Mesodermal cell (in vitro differentiated cells): ENCODE results near the gene SNX32.

ENCODE experiments used
- H3K27ac ChIP-seq: 2 replicates; pipeline ENCODE4 v1.7.0; 2013; ENCODE audit warnings: mild to moderate bottlenecking, low read depth, low read length, moderate library complexity; ENCODE audit not compliant: severe bottlenecking
- H3K36me3 ChIP-seq: 2 replicates; pipeline ENCODE4 v1.7.1; 2013; ENCODE audit warnings: mild to moderate bottlenecking, low read length, moderate library complexity; ENCODE audit not compliant: control insufficient read depth, insufficient read depth
- H3K4me1 ChIP-seq: one replicate; pipeline ENCODE4 v1.7.1; 2013; ENCODE audit warnings: mild to moderate bottlenecking, low read length; ENCODE audit not compliant: insufficient read depth, control insufficient read depth, poor library complexity, severe bottlenecking
- H3K4me3 ChIP-seq: 2 replicates; pipeline ENCODE4 v1.7.0; 2013; ENCODE audit warnings: low read length, control low read depth, mild to moderate bottlenecking; ENCODE audit not compliant: insufficient read depth, poor library complexity, severe bottlenecking; ENCODE audit errors: extremely low read depth
- H3K9me3 ChIP-seq: 2 replicates; pipeline ENCODE4 v1.7.1; 2013; ENCODE audit warnings: mild to moderate bottlenecking, low read length, moderate library complexity; ENCODE audit not compliant: control insufficient read depth
- WGBS, 2 experiments: methylation state at CpG; one replicate each; pipeline ENCODE4 v1.1.5; 2013; ENCODE audit warnings: missing lambda C conversion rate in 2 of 2; ENCODE audit not compliant: insufficient coverage in 2 of 2; 5-methylcytosine and 5-hydroxymethylcytosine counted together

The SNX32 gene

DNA sequence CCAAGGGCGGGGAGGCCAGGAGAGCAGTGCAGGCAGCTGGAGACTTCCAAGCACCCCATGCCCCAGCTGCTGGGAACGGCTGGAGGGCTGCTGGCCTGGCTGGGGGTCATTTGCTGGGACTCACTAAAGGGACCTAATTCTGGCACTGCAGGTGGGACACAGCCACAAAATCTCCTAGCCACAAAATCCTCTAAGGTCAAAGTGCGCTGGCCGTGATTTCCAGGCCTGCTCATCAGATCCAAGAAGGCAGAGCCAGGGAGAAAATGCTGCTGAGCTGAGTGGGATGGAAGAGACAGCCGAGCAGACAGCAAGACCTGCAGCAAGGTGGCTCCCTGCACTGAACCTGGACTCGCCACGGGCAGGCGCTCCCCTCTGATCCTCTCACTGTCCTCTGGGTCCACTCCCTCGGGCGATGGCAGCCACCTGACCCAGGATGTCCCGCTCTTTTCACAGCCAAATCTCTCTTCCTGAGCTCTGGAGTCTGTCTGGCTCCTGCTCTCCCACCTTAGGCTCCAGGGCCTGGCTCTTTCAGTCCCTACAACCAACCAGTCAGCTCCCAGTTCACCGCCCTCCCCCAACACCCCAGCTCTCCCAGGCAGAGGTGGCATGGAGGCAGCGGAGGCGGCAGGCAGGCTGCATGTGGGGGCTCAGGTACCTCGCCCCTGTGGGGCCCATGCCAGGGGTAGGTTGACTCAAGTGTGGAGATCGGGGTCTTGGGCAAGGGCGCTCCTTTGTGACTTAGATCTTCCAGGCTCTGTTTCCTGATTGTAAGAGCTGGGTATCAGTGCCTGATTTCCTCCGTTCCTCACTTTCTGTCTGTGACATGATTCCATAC is 32.4 kb upstream of the SNX32 start:
- H3K4me3 ChIP-seq: no peak overlapping the region
- no peaks in the 10 kb centered on the region for H3K9me3 ChIP-seq
- no peak overlapping the region for H3K27ac ChIP-seq
- no peaks in the 10 kb centered on the region for H3K36me3 ChIP-seq
- WGBS, 2 experiments: 79 to 81% methylated on average over 10 to 16 of the region's 18 CpGs
- H3K4me1 ChIP-seq: peaks cover 5% of the 10 kb centered on the region

DNA sequence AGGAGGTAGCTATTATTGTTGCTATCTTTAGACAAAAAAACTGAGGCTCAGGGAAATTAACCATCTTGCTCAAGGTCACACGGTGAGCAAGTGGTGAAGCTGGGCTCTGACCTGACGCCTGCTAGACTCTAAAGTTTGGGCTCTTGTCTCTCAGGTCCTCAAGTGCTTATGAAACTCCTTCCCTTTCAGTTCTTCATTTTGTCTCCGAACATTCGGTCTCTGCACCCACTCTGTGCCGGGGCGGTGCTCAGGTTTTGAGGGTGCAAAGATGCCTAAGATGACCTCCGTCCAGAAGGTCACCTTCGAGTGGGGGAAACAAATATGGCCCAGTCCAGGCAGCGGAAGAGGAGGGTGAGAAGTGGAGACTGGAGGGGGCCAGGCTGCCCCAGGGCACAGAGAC is 30.9 kb upstream of the SNX32 start:
- Histone ChIP-seq H3K4me3 (no peak overlapping the region), H3K4me1 (no peaks in the 10 kb centered on the region), H3K36me3 (no peaks in the 10 kb centered on the region), H3K9me3 (no peaks in the 10 kb centered on the region), H3K27ac (no peak overlapping the region)
- WGBS, 2 experiments: 71 to 83% methylated on average over 3 to 8 of the region's 9 CpGs

DNA sequence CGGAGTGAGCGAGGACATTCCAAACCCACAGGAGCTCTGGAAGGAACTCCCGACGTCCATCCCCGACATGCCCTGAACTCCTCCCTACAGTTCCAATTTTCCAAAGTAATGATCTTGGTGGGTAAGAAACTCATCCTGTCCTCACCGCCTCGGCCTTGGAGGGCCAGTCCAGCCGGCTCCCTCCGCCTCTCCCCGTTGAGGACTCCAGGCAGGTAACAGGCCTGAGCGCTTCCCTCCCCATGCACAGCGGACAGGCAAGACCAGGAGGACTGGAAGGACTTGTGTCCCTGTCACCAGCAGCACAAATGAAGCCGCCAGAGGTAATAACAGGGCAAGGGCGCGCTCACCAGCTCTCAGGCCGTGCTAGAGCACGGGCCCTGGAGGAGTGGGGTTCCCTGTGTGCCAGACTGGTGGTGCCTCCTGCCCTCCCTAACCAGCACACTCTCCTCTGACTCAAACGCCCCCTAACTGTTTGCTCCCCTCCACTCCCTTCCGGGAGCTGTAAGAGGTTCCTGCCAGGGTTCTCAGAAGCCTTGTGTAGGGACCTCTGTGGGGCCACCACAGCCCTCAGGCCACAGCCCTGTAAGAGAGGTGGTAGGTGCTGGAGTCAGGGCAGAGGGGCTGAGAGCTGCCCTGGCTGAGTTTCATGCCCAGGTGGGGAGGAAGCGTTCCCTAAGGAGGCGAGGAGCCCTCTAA is 29.8 kb upstream of the SNX32 start:
- H3K36me3 ChIP-seq: no peaks in the 10 kb centered on the region
- H3K9me3 ChIP-seq: no peaks in the 10 kb centered on the region
- 77 to 83% methylated on average over 13 of the region's 21 CpGs for WGBS, 2 experiments
- no peak overlapping the region for H3K27ac ChIP-seq
- H3K4me1 ChIP-seq: no peaks in the 10 kb centered on the region
- H3K4me3 ChIP-seq: no peak overlapping the region

DNA sequence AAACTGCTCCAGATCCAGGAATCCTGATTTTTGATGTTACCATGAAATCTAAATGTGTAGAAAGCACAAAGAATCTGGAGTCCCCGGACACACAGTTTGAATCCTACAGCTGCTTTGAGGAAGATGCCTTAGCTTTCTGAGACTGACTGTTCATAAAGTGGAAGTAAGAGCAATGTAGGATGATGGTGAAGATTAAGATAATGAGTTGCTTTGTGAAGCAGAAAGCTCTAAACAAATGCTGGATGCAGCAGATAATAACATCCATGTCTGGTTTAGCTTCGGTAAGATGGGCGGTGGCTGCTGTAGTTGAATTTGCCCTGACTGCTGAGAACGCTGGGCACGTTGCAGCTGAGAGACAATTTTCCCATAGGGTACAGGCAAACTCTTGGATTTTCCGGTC is 26.8 kb upstream of the SNX32 start:
- H3K4me3 ChIP-seq: no peak overlapping the region
- H3K9me3 ChIP-seq: no peaks in the 10 kb centered on the region
- H3K27ac ChIP-seq: no peak overlapping the region
- no peaks in the 10 kb centered on the region for H3K4me1 ChIP-seq
- WGBS, 2 experiments: 75 to 90% methylated on average over 3 to 6 of the region's 6 CpGs
- no peaks in the 10 kb centered on the region for H3K36me3 ChIP-seq

DNA sequence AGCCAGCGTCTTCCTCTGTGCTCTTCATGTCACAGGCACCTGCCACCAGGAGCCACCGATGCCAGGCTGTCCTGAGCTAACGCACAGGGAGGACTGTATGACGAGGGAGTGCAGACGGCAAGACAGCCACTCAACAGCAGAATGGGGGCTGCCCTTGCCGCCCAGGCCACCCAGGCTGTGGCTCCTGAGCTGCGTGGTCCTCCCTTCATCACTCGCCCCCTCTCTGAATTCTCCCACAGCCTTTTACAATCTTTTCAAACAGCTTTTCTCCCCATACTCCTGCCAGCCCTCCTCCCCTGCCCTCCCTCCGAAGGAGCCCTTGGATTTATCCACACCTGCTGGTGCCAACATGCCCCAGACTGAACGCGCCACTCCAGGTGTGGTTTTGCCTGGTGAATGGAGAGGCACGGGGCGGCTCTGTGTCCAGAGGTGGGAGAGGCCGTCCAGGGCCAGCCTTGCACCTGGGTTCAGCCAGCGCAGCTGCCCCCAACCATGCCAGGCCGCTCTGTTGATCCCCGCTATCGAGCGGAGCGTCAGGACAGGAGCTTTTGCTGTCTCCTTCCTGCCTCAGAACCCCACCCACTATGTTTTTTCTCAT is 24.9 kb upstream of the SNX32 start:
- 84 to 90% methylated on average over 15 to 20 of the region's 20 CpGs for WGBS, 2 experiments
- H3K27ac ChIP-seq: no peak overlapping the region
- H3K9me3 ChIP-seq: no peaks in the 10 kb centered on the region
- no peaks in the 10 kb centered on the region for H3K36me3 ChIP-seq
- H3K4me3 ChIP-seq: no peak overlapping the region
- H3K4me1 ChIP-seq: no peaks in the 10 kb centered on the region

DNA sequence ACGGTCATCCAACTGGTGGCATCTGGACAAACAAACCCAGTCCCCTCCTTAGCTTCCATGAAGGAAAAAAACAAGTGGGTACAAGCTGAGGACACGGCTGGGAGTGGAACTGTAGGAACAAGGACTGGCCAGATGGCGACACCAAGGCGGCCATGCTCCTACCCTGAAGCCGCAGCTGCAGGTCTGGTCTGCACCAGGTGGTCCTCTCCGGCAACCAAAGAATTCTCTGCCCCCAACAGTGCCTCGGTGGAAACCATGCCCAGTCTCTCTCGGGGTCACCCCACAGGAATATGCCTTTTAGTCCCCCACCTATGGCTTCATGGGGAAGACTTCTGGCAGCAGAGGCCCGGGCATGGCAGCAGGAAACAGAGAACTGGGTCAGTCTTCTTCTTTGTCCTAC is 24.3 kb upstream of the SNX32 start:
- WGBS, 2 experiments: 83 to 93% methylated on average over 8 to 9 of the region's 9 CpGs
- no peak overlapping the region for H3K4me3 ChIP-seq
- no peaks in the 10 kb centered on the region for H3K9me3 ChIP-seq
- H3K27ac ChIP-seq: no peak overlapping the region
- no peaks in the 10 kb centered on the region for H3K4me1 ChIP-seq
- H3K36me3 ChIP-seq: no peaks in the 10 kb centered on the region

DNA sequence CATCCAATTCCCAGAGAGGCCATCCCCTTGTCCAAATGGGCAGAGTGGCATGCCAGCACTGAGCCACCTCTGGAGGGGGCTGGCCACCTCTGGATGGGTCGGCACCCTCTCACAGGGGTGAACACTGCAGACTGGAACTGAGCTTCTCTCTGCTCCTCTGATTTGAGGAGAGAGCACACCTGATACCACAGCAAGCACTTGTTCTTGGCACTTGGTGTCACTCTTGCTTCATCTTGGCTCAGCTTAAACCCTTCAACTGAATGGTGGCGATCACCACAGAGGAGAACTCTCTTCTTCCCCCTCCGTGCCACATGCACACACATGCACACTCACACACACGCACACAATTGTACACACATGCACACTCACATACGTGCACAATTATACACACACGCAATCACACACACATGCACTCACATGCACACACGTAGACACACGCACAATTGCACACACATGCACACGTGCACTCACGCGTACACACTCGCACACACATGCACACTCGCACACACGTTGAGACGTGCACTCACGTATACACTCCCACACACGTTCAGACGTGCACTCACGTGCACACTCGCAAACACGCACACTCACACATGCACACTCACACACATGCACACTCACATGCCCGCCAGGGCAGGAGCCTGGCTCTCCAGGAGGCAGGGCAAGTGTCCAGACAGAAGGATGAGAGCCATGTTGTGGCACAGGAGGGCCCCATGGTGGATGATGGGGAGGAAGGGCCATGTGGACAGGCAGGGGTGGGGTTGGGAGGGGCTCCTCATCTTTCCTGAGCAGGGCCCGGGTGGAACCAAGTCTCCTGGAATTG is 23.5 kb upstream of the SNX32 start:
- H3K9me3 ChIP-seq: no peaks in the 10 kb centered on the region
- no peak overlapping the region for H3K27ac ChIP-seq
- 89% methylated on average over 18 to 21 of the region's 23 CpGs for WGBS, 2 experiments
- no peaks in the 10 kb centered on the region for H3K4me1 ChIP-seq
- H3K36me3 ChIP-seq: no peaks in the 10 kb centered on the region
- no peak overlapping the region for H3K4me3 ChIP-seq

DNA sequence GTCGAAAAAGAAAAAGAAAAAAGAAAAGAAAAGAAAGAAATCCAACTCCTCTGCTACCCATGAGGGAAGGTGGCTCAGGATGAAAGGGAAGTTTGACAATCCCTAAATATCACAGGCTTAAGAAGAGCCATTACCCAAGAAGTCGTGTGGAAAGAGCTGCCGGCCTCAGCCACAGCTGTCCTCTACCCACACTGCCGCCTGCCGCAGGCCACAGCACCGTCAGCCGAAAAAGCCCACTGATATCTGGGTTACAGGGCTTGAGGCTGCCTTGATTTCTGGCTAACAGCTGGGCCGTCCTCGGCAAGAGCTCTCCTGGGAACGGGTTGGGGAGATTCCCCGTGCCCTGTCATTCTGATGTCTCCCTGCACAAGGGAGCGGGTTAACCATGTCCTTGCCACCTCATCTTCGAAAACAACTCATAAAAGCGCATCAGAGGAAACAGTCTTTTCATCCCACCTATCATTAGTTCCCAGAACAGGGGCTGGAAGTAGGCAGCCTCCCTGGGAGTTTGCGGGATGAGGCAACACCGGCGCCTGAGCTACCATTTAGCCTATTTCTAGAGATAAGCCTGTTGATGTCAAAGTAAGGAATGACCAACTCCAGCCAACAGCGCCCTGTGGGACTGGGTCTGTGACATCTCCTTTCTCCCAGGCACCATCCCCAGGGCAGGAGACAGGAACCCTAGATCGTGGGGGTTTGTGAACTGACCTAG is 21.8 kb upstream of the SNX32 start:
- Histone ChIP-seq H3K36me3 (no peaks in the 10 kb centered on the region), H3K4me3 (no peak overlapping the region), H3K27ac (no peak overlapping the region), H3K4me1 (no peaks in the 10 kb centered on the region), H3K9me3 (no peaks in the 10 kb centered on the region)
- 82 to 87% methylated on average over 13 to 15 of the region's 19 CpGs for WGBS, 2 experiments

DNA sequence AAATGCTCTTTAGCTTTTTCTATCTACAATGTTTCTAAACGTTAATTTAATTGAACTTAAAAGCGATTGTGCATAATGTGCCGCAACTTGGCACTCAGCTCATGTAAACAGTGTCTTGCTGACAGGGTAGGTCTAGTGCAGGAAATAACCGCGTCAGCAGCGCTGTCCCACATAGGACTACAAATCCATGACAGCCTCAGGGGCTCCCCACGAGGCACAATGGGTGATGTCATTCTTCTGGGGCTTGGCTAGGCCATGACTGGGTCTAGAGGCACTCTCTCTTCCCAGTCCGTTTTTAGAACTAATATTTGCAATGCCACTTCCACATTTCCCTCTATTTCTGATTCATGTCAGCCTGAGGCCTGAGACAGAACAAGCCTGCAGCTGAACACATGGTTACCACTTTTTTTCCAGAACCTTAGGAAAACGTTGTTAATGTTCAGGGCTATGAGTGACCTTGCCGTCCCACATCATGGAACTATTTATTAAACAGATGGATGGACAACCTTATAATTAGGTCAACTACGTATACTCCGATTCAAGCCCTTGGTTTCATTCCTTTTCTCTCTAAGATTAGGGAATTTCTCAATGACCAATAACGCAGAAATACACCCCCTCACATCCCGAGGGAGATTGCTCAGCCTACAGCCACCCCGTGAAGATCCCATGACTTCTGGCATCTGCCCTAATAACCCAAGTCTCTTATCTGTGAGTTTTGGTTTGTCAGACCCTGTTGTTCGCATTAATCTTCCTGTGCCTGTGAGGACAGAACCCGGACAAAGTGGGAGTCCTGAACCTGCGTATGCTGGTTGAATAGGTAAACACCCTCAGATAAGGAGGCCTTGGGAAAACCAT is 19.4 kb upstream of the SNX32 start:
- 81 to 83% methylated on average over 14 to 16 of the region's 18 CpGs for WGBS, 2 experiments
- Histone ChIP-seq H3K27ac (no peak overlapping the region), H3K4me1 (no peaks in the 10 kb centered on the region), H3K36me3 (no peaks in the 10 kb centered on the region), H3K9me3 (no peaks in the 10 kb centered on the region), H3K4me3 (no peak overlapping the region)
